Thyroid gland (tissue), 4 donors: Measurements from ENCODE around the gene HPCAL1.

Source experiments
- CTCF ChIP-seq, 6 experiments: fragments of 200-600 bp in 3 of 6; fragments of 450-650 bp in 3 of 6; sonication (generic) in 3 of 6; IDR thresholded peaks; one replicate each; pipeline ENCODE4 v1.5.1; 2016 to 2019; ENCODE audit warnings: antibody characterized with exemption in 6 of 6, mild to moderate bottlenecking in 2 of 6, inconsistent platforms in 1 of 6, moderate library complexity in 1 of 6
- POLR2A ChIP-seq, 2 donors: fragments of 450-650 bp; IDR thresholded peaks; one replicate each; pipeline ENCODE4 v1.6.1; 2017; ENCODE audit warnings: antibody characterized with exemption in 2 of 2, mild to moderate bottlenecking in 2 of 2, moderate library complexity in 1 of 2

- TF ChIP-seq POLR2A (IDR thresholded peaks at IDR 0.05) (no peak), CTCF (IDR thresholded peaks at IDR 0.05) (no peak)
Observed at GRCh38 chr2:10257036-10257435, 45.7 kb upstream of the HPCAL1 start.
